ENCODE measurements around the gene SERF2.
"Not testable (repeated sequence)": the region's sequence is repeated elsewhere in the genome, so short reads cannot be mapped to it uniquely, and the experiment has no call there.

The SERF2 gene

GRCh38 chr15:43830691-43831275, 38.7 kb downstream of the SERF2 start:
- not testable (repeated sequence) for DNase-seq

DNA sequence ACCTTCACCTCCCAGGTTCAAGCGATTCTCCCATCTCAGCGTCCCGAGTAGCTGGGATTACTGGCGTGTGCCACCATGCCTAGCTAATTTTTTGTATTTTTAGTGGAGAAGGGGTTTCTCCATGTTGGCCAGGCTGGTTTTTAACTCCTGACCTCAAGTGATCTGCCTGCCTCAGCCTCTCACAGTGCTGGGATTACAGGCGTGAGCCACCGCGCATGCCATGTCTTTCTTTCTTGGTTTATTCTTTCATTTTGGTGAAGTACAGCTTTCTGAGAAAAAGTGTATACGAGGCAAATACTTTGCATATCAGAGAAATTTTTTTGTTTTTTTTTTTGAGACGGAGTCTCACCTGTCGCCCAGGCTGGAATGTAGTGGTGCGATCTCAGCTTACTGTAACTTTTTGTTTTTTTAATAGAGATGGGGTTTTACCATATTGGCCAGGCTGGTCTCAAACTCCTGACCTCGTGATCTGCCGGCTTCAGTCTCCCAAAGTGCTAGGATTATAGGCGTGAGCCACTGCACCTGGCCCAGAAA, 39.5 kb downstream of the SERF2 start:
- DNase-seq: not testable (repeated sequence)

DNA sequence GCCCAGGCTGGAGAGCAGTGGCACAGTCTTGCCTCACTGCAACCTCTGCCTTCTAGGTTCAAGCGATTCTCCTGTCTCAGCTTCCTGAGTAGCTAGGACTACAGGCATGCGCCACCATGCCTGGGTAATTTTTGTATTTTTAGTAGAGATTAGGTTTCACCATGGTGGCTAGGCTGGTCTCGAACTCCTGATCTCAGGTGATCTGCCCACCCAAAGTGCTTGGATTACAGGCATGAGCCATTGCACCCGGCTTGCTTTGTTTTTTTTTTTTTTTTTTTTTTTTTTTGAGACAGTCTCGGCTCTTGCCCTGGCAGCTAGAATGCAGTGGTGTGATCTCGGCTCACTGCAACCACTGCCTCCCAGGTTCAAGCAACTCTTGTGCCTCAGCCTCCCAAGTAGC, 40.4 kb downstream of the SERF2 start:
- not testable (repeated sequence) for DNase-seq

DNA sequence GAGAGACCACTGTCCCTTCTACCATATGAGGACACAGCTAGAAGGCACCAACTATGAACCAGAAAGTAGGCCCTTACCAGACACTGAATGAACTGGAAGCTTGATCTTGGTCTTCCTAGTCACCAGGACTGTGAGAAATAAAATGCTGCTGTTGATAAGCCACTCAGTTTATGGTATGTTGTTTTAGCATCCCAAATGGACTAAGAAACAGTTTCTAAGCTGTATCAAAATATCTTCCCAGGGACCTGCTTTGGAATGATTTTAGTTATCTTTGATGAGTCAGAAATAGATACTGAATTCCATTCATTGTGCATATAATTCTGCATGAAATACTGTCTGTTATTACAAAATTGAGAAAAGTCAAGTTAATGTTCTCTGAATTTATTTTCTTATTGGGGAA, 53.3 kb downstream of the SERF2 start:
- DNase-seq: no peak
